Right atrium auricular region (tissue), 2 donors: ENCODE results near the gene ASB13. TPM values are rescaled to one million over a fixed set of nuclear protein-coding genes. Genes with fewer than 3 reads are reported as not detected.
"Not testable (repeated sequence)": the region's sequence is repeated elsewhere in the genome, so short reads cannot be mapped to it uniquely, and the experiment has no call there.

Experiments
- DNase-seq: peaks from one replicate; pipeline ENCODE4 v3.0.0-alpha.2; 2019; ENCODE audit warnings: low spot score
- H3K27ac ChIP-seq, 2 donors: fragments of 200-600 bp; sonication (generic); 1 replicate in 1 of 2; 2 replicates in 1 of 2; pipeline ENCODE4 v1.5.1; 2016 to 2019
- H3K27me3 ChIP-seq, 2 donors: fragments of 200-600 bp; sonication (generic); one replicate each; pipeline versions ENCODE4 v1.5.1 to v1.6.0; 2017 to 2019
- H3K36me3 ChIP-seq: fragments of 200-600 bp; sonication (generic); one replicate; pipeline ENCODE4 v1.5.1; 2016
- H3K4me1 ChIP-seq, 2 donors: fragments of 200-600 bp; sonication (generic); one replicate each; pipeline versions ENCODE4 v1.5.1 to v1.6.0; 2017 to 2019
- H3K4me3 ChIP-seq, 2 donors: fragments of 200-600 bp; sonication (generic); 1 replicate in 1 of 2; 2 replicates in 1 of 2; pipeline ENCODE4 v1.5.1; 2017 to 2019; ENCODE audit warnings: mild to moderate bottlenecking in 1 of 2, moderate library complexity in 1 of 2
- H3K9me3 ChIP-seq, 2 donors: fragments of 200-600 bp; sonication (generic); one replicate each; pipeline ENCODE4 v1.5.1; 2019
- total RNA-seq, 2 donors: library from RNA; depleted of rRNA; stranded (reverse); fragments of >200 nt; gene quantifications; one replicate each; pipeline ENCODE4 v1.1.0, GENCODE V29; 2016
- TF ChIP-seq, protein P1 (sequence below), 2 donors: fragments of 200-600 bp; sonication (generic); IDR thresholded peaks; one replicate each; pipeline ENCODE4 v1.5.1; 2019; ENCODE audit warnings: antibody characterized with exemption in 2 of 2

The ASB13 gene
- total RNA-seq, 2 donors from 2014 or later, result 10.5 to 14.3 TPM

DNA sequence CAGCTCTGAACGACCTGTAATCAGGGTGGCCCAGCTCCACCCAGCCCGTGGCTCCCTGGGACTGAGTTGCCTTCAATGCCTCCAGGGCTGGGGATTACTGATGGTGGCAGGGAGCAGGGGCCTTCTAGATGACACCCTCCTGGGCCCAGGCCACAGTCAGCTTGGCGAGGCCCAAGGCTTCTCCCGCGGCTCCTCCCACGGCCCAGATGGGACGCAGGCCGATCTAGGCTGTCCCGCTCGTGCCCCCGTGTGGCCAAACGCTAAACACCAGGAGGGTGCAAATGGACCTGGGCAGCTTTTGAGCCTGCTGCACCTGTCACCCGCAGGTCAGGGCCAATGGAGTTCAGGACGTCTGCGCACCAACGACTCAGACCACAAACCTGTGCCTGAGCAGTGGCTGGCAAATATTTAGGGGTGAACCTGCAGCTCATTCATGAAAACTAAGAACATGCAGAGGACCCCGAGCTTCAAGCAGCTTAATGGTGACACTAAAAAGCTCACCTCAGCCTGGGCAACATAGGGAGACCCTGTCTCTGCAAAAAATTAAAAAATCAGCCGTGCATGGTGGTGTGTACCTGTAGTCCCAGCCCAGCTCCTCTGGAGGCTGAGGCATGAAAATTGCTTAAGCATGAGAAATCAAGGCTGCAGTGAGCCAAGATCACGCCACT lies 43.2 kb downstream of the ASB13 start:
- DNase-seq, result peak; percentile 81
- no peak overlapping the region for H3K27ac ChIP-seq
- H3K4me3 ChIP-seq, result no peak overlapping the region
- no peaks in the 10 kb centered on the region for H3K9me3 ChIP-seq
- no peaks in the 10 kb centered on the region for H3K27me3 ChIP-seq
- H3K4me1 ChIP-seq, result peaks cover 0 to 19% of the 10 kb centered on the region in 2 donors
- TF ChIP-seq, protein P1, sequence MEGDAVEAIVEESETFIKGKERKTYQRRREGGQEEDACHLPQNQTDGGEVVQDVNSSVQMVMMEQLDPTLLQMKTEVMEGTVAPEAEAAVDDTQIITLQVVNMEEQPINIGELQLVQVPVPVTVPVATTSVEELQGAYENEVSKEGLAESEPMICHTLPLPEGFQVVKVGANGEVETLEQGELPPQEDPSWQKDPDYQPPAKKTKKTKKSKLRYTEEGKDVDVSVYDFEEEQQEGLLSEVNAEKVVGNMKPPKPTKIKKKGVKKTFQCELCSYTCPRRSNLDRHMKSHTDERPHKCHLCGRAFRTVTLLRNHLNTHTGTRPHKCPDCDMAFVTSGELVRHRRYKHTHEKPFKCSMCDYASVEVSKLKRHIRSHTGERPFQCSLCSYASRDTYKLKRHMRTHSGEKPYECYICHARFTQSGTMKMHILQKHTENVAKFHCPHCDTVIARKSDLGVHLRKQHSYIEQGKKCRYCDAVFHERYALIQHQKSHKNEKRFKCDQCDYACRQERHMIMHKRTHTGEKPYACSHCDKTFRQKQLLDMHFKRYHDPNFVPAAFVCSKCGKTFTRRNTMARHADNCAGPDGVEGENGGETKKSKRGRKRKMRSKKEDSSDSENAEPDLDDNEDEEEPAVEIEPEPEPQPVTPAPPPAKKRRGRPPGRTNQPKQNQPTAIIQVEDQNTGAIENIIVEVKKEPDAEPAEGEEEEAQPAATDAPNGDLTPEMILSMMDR (IDR thresholded peaks at IDR 0.05), result peak; percentile 69 to 95
- H3K36me3 ChIP-seq, result no peaks in the 10 kb centered on the region

DNA sequence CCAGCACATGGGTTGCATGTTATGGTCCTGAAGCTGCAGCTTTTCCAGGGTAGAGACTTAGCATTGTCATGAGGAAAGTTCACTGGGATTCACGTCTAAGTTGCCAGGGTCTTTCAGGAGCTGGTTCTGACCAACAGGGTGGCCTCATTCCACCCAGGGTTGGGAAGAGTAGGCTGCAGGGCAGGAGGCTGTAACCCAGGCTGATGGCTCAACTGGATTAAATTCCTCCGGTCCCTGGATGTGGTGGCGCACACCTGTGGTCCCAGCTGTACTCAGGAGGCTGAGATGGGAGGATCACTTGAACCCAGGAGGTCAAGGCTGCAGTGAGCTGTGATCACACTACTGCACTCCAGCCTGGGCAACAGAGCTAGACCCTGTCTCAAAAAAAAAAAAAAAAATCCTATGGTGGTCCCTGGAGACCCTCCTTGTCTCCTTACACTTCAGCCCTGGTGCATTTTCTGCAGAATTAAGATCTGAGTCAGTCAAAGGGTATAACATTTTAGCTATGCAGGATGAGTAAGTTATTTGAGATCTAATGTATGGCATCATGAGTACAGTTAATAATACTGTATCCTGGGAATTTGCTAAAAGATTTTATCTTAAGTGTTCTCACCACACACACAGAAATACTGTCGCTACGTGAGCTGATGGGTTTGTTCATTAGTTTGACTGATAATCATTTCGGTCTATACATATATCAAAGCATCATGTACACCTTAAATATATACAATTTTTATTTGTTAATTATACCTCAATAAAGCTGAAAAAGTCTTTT lies 44.0 kb downstream of the ASB13 start:
- Histone ChIP-seq H3K36me3 (no peaks in the 10 kb centered on the region), H3K27me3 (no peaks in the 10 kb centered on the region), H3K4me3 (no peak overlapping the region), H3K27ac (no peak overlapping the region), H3K4me1 (peaks cover 0 to 23% of the 10 kb centered on the region in 2 donors), H3K9me3 (no peaks in the 10 kb centered on the region)
- no peak for DNase-seq
- TF ChIP-seq, protein P1 (IDR thresholded peaks at IDR 0.05), result no peak

DNA sequence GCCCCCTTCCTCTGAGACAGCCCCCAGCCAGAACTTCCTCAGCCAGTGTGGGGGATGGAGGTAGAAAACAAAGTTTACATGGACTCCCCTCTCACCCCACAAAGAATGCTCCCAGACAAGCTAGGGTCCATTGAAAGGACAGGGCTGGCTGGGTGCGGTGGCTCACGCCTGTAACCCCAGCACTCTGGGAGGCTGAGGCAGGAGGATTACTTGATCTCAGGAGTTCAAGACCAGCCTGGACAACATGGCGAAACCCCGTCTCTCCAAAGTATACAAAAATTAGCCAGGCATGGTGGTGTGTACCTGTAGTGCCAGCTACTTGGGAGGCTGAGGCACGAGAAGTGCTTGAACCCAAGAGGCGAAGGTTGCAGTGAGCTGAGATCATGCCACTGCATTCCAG lies 45.0 kb downstream of the ASB13 start:
- not testable (repeated sequence) for H3K4me3 ChIP-seq, H3K9me3 ChIP-seq, H3K27me3 ChIP-seq, DNase-seq, H3K36me3 ChIP-seq, H3K27ac ChIP-seq
- H3K4me1 ChIP-seq, result peaks cover 0 to 32% of the 10 kb centered on the region in 2 donors

DNA sequence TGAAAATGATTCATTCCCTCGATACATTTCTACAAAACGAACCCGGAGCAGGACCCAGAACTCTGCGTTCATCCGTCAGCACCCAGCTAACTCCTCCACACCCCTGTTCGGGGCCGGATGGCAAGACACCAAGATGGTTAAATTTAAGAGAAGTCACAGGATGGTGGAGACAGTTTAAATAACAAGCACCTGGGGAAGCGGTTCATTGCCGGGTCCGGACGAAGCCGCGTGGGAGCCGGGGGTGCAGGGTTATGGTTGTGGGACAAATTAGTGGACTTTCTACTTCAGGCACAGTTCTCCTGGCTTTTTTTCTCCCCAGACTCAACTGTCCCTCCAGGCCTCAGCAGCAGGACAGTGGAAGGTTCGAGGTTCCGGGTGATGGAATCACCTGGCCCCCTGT lies 45.4 kb downstream of the ASB13 start:
- no peaks in the 10 kb centered on the region for H3K36me3 ChIP-seq
- TF ChIP-seq, protein P1 (IDR thresholded peaks at IDR 0.05), result no peak
- peaks cover 0 to 32% of the 10 kb centered on the region in 2 donors for H3K4me1 ChIP-seq
- no peaks in the 10 kb centered on the region for H3K27me3 ChIP-seq
- no peak for DNase-seq
- no peak overlapping the region for H3K4me3 ChIP-seq
- H3K9me3 ChIP-seq, result no peaks in the 10 kb centered on the region
- peak overlapping the region in 1 of 2 donors; percentile 53 for H3K27ac ChIP-seq

DNA sequence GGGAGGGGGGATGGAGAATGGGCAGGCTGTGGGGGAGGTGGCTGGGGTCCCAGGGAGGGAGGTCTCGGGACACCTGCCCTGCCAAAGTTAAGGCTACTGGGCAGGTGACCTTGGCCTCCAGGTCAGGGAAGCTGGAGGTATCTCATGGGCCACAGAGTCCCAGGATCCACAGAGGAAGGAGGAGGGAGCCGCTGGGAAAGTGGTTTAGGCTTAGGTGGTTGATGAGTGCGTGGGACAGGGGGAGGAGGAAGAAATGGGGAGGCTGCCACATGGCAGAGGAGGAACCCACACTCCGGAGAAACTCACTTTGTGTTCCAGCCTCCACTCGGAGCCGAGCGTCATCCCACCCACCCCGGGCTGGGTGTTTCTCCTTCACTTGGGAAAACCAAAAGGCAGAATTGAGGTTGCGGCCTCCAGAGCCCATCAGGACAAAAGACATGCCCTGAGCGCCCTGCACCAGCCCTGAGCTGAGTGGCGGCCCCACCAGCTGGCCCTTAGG lies 46.1 kb downstream of the ASB13 start:
- TF ChIP-seq, protein P1 (IDR thresholded peaks at IDR 0.05), result no peak
- Histone ChIP-seq H3K36me3 (no peaks in the 10 kb centered on the region), H3K4me3 (no peak overlapping the region), H3K27me3 (no peaks in the 10 kb centered on the region), H3K27ac (peak overlapping the region; percentile 51 to 53), H3K9me3 (no peaks in the 10 kb centered on the region), H3K4me1 (peaks cover 0 to 32% of the 10 kb centered on the region in 2 donors)
- DNase-seq, result no peak
